ENCODE data around the gene GPC3.
"Not testable (repeated sequence)": the region's sequence is repeated elsewhere in the genome, so short reads cannot be mapped to it uniquely, and the experiment has no call there.

The GPC3 gene

GRCh38 chrX:133537142-133537541 lies 448.3 kb downstream of the GPC3 start:
- no peak for DNase-seq

- DNase-seq: no peak
These were observed 450.3 kb downstream of the GPC3 start for GRCh38 chrX:133535066-133535465.

- DNase-seq: no peak
These were observed 451.2 kb downstream of the GPC3 start for GRCh38 chrX:133534172-133534571.

- DNase-seq: no peak
These were observed 452.1 kb downstream of the GPC3 start for GRCh38 chrX:133533249-133533648.

GRCh38 chrX:133530960-133531359 lies 454.4 kb downstream of the GPC3 start:
- no peak for DNase-seq

- no peak for DNase-seq
These were observed 455.8 kb downstream of the GPC3 start for GRCh38 chrX:133529578-133529977.

- DNase-seq: no peak
These were observed 457.6 kb downstream of the GPC3 start for GRCh38 chrX:133527825-133528224.

- DNase-seq: no peak
These were observed 458.0 kb downstream of the GPC3 start for GRCh38 chrX:133527415-133527814.

- not testable (repeated sequence) for DNase-seq
These were observed 458.6 kb downstream of the GPC3 start for GRCh38 chrX:133526773-133527172.

- no peak for DNase-seq
These were observed 461.9 kb downstream of the GPC3 start for GRCh38 chrX:133523526-133523925.

- DNase-seq: no peak
These were observed 462.3 kb downstream of the GPC3 start for GRCh38 chrX:133523081-133523487.

GRCh38 chrX:133516686-133517085 lies 468.7 kb downstream of the GPC3 start:
- no peak for DNase-seq

GRCh38 chrX:133514486-133514885 lies 470.9 kb downstream of the GPC3 start:
- no peak for DNase-seq

- DNase-seq: no peak
These were observed 472.3 kb downstream of the GPC3 start for GRCh38 chrX:133513123-133513522.

- DNase-seq: no peak
These were observed 474.4 kb downstream of the GPC3 start for GRCh38 chrX:133511041-133511440.

- no peak for DNase-seq
These were observed 488.0 kb downstream of the GPC3 start for GRCh38 chrX:133497356-133497755.

- DNase-seq: no peak
These were observed 489.7 kb downstream of the GPC3 start for GRCh38 chrX:133495464-133496391.

- no peak for DNase-seq
These were observed 492.0 kb downstream of the GPC3 start for GRCh38 chrX:133493366-133493765.

- no peak for DNase-seq
These were observed 494.4 kb downstream of the GPC3 start for GRCh38 chrX:133490955-133491354.

Measured in activated effector memory CD4-positive, alpha-beta T cell treated with Interleukin-2 at 50 U/mL for 16 hours (primary cell).